ENCODE data around the gene DGKB.

DNA sequence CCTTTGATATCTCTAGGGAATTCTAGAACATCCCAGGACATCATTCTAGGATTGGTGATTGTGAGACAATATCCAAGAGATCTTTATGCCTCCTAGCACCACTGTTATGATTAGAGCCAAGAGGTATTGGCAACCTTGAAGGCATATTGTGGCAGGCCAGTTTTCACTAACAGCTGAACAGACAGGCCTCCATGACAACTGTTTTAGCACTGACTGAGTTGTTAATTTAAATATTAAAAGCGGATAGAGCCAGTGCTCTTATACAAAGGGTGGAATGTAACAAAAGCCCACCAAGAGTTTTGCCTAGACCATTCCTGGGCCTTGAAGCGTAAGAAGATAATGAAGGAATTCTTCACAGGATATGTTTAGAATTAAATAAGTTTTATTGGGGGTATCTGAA is 131.9 kb downstream of the DGKB start:
- TF ChIP-seq EZH2 (IDR thresholded peaks at IDR 0.05; ENCODE audit: low read length, missing control alignments) (no peak), CTCF (conservative IDR thresholded peaks at IDR 0.05 in 1 of 2, IDR thresholded peaks at IDR 0.05 in 1 of 2; ENCODE audit: low read depth in 1 of 2, low read length in 2 of 2) (no peak)
